Lung (tissue), 12 donors: Measurements from ENCODE around the gene FLII. TPM values are rescaled to one million over a fixed set of nuclear protein-coding genes. Genes with fewer than 3 reads are reported as not detected.
A peak's percentile ranks its signal among the peaks of the same experiment; 100 is the strongest.

ENCODE experiments used
- ATAC-seq: fragments of 200-7000 bp; cut with Tn5 transposase; one replicate; pipeline ENCODE4 v1.9.1; 2020; ENCODE audit warnings: moderate number of reproducible peaks; ENCODE audit not compliant: insufficient read depth, low FRiP score
- DNase-seq, 3 donors: peaks; one replicate each; pipeline ENCODE4 v3.0.0-alpha.2; 2013 to 2017
- H3K27ac ChIP-seq, 2 donors: one replicate each; pipeline ENCODE4 v1.5.1; 2013; ENCODE audit warnings: mild to moderate bottlenecking in 2 of 2, moderate library complexity in 2 of 2, control low read depth in 1 of 2, inconsistent platforms in 1 of 2, low read depth in 1 of 2, low read length in 1 of 2
- H3K27me3 ChIP-seq, 3 donors: one replicate each; pipeline ENCODE4 v1.5.1; 2013; ENCODE audit warnings: low read length in 2 of 3; ENCODE audit not compliant: control insufficient read depth in 3 of 3, insufficient read depth in 3 of 3
- H3K36me3 ChIP-seq, 4 donors: one replicate each; pipeline ENCODE4 v1.5.1; 2013; ENCODE audit warnings: low read length in 4 of 4, mild to moderate bottlenecking in 1 of 4, moderate library complexity in 1 of 4; ENCODE audit not compliant: control insufficient read depth in 4 of 4, insufficient read depth in 4 of 4
- H3K4me1 ChIP-seq, 5 donors: one replicate each; pipeline ENCODE4 v1.5.1; 2013; ENCODE audit warnings: low read length in 5 of 5, mild to moderate bottlenecking in 2 of 5, moderate library complexity in 1 of 5; ENCODE audit not compliant: control insufficient read depth in 5 of 5, insufficient read depth in 5 of 5
- H3K4me3 ChIP-seq: one replicate; pipeline ENCODE4 v1.5.1; 2013; ENCODE audit warnings: mild to moderate bottlenecking, control low read depth, moderate library complexity
- H3K9ac ChIP-seq, 2 donors: one replicate each; pipeline ENCODE4 v1.5.1; 2013; ENCODE audit warnings: low read length in 2 of 2, control low read depth in 1 of 2; ENCODE audit not compliant: insufficient read depth in 1 of 2
- H3K9me3 ChIP-seq, 4 donors: one replicate each; pipeline ENCODE4 v1.5.1; 2013; ENCODE audit warnings: low read length in 3 of 4, mild to moderate bottlenecking in 1 of 4, moderate library complexity in 1 of 4; ENCODE audit not compliant: control insufficient read depth in 4 of 4, insufficient read depth in 3 of 4
- CTCF ChIP-seq: IDR thresholded peaks from 2 replicates; pipeline ENCODE4 v1.5.1; 2012; ENCODE audit warnings: mild to moderate bottlenecking; ENCODE audit errors: control extremely low read depth, extremely low read depth
- WGBS, 2 donors: extraction: QIAGEN DNeasy Blood & Tissue Kit; methylation state at CpG; one replicate each; pipeline ENCODE4 v1.1.7; 2013; 5-methylcytosine and 5-hydroxymethylcytosine counted together
- polyA plus RNA-seq, 2 donors: library from polyadenylated mRNA; stranded (reverse); fragments of 200-250 nt; gene quantifications; one replicate each; pipeline ENCODE4 v1.2.1, GENCODE V29; 2013
- total RNA-seq, 2 donors: library from RNA; depleted of rRNA in 1 of 2; stranded (reverse); fragments of >200 nt in 1 of 2; gene quantifications; one replicate each; pipeline ENCODE4 v1.2.1, GENCODE V29; 2014 to 2021
- donor health status: control.
- donor health status: control.
- donor health status: Bipolar disorder and iron deficiency.
- donor health status: healthy.
- donor health status: DM: yes; HTN: yes; CAD: no.

The FLII gene
- total and polyA plus RNA-seq, 4 donors, result 152 to 391 (median 266) TPM

- Histone ChIP-seq H3K9me3 (no peaks in the 10 kb centered on the region), H3K9ac (no peak overlapping the region), H3K4me1 (peaks cover 0 to 3% (median 0%) of the 10 kb centered on the region in 5 donors), H3K36me3 (peaks cover 9 to 87% (median 29%) of the 10 kb centered on the region in 4 donors), H3K27ac (no peak overlapping the region), H3K4me3 (no peak overlapping the region), H3K27me3 (no peaks in the 10 kb centered on the region)
- no peak for DNase-seq
- no peak for TF ChIP-seq CTCF
- 89 to 90% methylated on average over 15 of the region's 15 CpGs for WGBS, 2 donors
- ATAC-seq, result no peak
Measured at GRCh38 chr17:18251204-18251603, 7.3 kb downstream of the FLII start.

- no peak for ATAC-seq
Measured at GRCh38 chr17:18250708-18251107, 7.8 kb downstream of the FLII start.

GRCh38 chr17:18250259-18250658 lies 8.3 kb downstream of the FLII start:
- no peak for TF ChIP-seq CTCF
- 88 to 95% methylated on average over 9 of the region's 9 CpGs for WGBS, 2 donors
- H3K4me1 ChIP-seq, result peaks cover 0 to 3% (median 0%) of the 10 kb centered on the region in 5 donors
- no peaks in the 10 kb centered on the region for H3K9me3 ChIP-seq
- H3K27ac ChIP-seq, result no peak overlapping the region
- H3K9ac ChIP-seq, result no peak overlapping the region
- peaks cover 8 to 91% (median 33%) of the 10 kb centered on the region in 4 donors for H3K36me3 ChIP-seq
- H3K4me3 ChIP-seq, result no peak overlapping the region
- H3K27me3 ChIP-seq, result no peaks in the 10 kb centered on the region
- DNase-seq, result no peak
- no peak for ATAC-seq

More at GRCh38 chr17:18250708-18251107, 7.8 kb downstream of the FLII start:
- no peak for TF ChIP-seq CTCF
- Histone ChIP-seq H3K27me3 (no peaks in the 10 kb centered on the region), H3K9ac (no peak overlapping the region), H3K9me3 (no peaks in the 10 kb centered on the region), H3K4me1 (peaks cover 0 to 3% (median 0%) of the 10 kb centered on the region in 5 donors), H3K36me3 (peaks cover 9 to 90% (median 31%) of the 10 kb centered on the region in 4 donors), H3K27ac (no peak overlapping the region), H3K4me3 (no peak overlapping the region)
- no peak for DNase-seq
- 91 to 94% methylated on average over 14 of the region's 14 CpGs for WGBS, 2 donors

- no peaks in the 10 kb centered on the region for H3K27me3 ChIP-seq
- H3K9ac ChIP-seq, result no peak overlapping the region
- H3K27ac ChIP-seq, result peak overlapping the region; percentile 41 to 52
- no peak for DNase-seq
- ATAC-seq, result no peak
- 85 to 89% methylated on average over 7 of the region's 7 CpGs for WGBS, 2 donors
- TF ChIP-seq CTCF, result no peak
- no peaks in the 10 kb centered on the region for H3K9me3 ChIP-seq
- H3K4me1 ChIP-seq, result peaks cover 0 to 3% (median 0%) of the 10 kb centered on the region in 5 donors
- no peak overlapping the region for H3K4me3 ChIP-seq
- H3K36me3 ChIP-seq, result peaks cover 3 to 87% (median 30%) of the 10 kb centered on the region in 4 donors
Measured at GRCh38 chr17:18248811-18249210, 9.7 kb downstream of the FLII start.
